T-helper 2 cell treated with Interferon-gamma antibody and Interleukin-4, amounts not matched to agents 5 μg/mL and 100 μg/mL, for 36 hours (primary cell): ENCODE data around the gene DDX54.

ENCODE experiments used
- DNase-seq: peaks from one replicate; pipeline ENCODE4 v3.0.0; 2021; ENCODE audit warnings: low spot score
- H3K27ac Mint-ChIP-seq: one replicate; pipeline ENCODE4 v1.8.0; 2021; ENCODE audit warnings: mild to moderate bottlenecking, mixed read lengths
- H3K27me3 Mint-ChIP-seq: one replicate; pipeline ENCODE4 v1.8.0; 2021; ENCODE audit warnings: low read depth, mixed read lengths
- H3K36me3 Mint-ChIP-seq: one replicate; pipeline ENCODE4 v1.8.0; 2021; ENCODE audit warnings: low read depth, mixed read lengths
- H3K4me1 Mint-ChIP-seq: one replicate; pipeline ENCODE4 v1.8.0; 2021; ENCODE audit warnings: low read depth, mixed read lengths
- H3K4me3 Mint-ChIP-seq: one replicate; pipeline ENCODE4 v1.8.0; 2022; ENCODE audit warnings: mild to moderate bottlenecking, moderate library complexity, mixed read lengths
- H3K9me3 Mint-ChIP-seq: one replicate; pipeline ENCODE4 v1.8.0; 2021; ENCODE audit warnings: mixed read lengths

Gene DDX54

GRCh38 chr12:113189361-113189760 is 4.1 kb upstream of the DDX54 start:
- no peak overlapping the region for H3K27ac Mint-ChIP-seq
- H3K27me3 Mint-ChIP-seq, result no peaks in the 10 kb centered on the region

GRCh38 chr12:113186666-113187325 is 1.5 kb upstream of the DDX54 start:
- H3K9me3 Mint-ChIP-seq, result no peaks in the 10 kb centered on the region
- H3K36me3 Mint-ChIP-seq, result peaks cover 35% of the 10 kb centered on the region
- H3K4me1 Mint-ChIP-seq, result peaks cover 24% of the 10 kb centered on the region
- no peaks in the 10 kb centered on the region for H3K27me3 Mint-ChIP-seq
- no peak for DNase-seq
- H3K4me3 Mint-ChIP-seq, result peak overlapping the region; percentile 98
- peak overlapping the region; percentile 97 for H3K27ac Mint-ChIP-seq

More at GRCh38 chr12:113189361-113189760, 4.1 kb upstream of the DDX54 start:
- no peak overlapping the region for H3K4me3 Mint-ChIP-seq
- peaks cover 20% of the 10 kb centered on the region for H3K4me1 Mint-ChIP-seq
- no peaks in the 10 kb centered on the region for H3K9me3 Mint-ChIP-seq
- DNase-seq, result no peak
- peaks cover 33% of the 10 kb centered on the region for H3K36me3 Mint-ChIP-seq

GRCh38 chr12:113186033-113186365 is 721 bp upstream of the DDX54 start:
- peaks cover 24% of the 10 kb centered on the region for H3K4me1 Mint-ChIP-seq
- no peaks in the 10 kb centered on the region for H3K9me3 Mint-ChIP-seq
- H3K36me3 Mint-ChIP-seq, result peaks cover 37% of the 10 kb centered on the region
- peak overlapping the region; percentile 98 for H3K4me3 Mint-ChIP-seq
- DNase-seq, result no peak
- no peaks in the 10 kb centered on the region for H3K27me3 Mint-ChIP-seq
- peak overlapping the region; percentile 97 for H3K27ac Mint-ChIP-seq

GRCh38 chr12:113184900-113185179 is 438 bp downstream of the DDX54 start:
- peaks cover 41% of the 10 kb centered on the region for H3K36me3 Mint-ChIP-seq
- peak overlapping the region; percentile 97 for H3K27ac Mint-ChIP-seq
- H3K27me3 Mint-ChIP-seq, result no peaks in the 10 kb centered on the region
- DNase-seq, result peak; percentile 88
- H3K9me3 Mint-ChIP-seq, result no peaks in the 10 kb centered on the region
- H3K4me1 Mint-ChIP-seq, result peaks cover 21% of the 10 kb centered on the region
- H3K4me3 Mint-ChIP-seq, result peak overlapping the region; percentile 98

GRCh38 chr12:113184098-113184899 is 979 bp downstream of the DDX54 start:
- Mint-ChIP-seq H3K9me3 (no peaks in the 10 kb centered on the region), H3K4me1 (peaks cover 19% of the 10 kb centered on the region), H3K27ac (peak overlapping the region; percentile 97)

GRCh38 chr12:113183030-113183589 is 2.2 kb downstream of the DDX54 start:
- no peak for DNase-seq
- Mint-ChIP-seq H3K36me3 (peaks cover 51% of the 10 kb centered on the region), H3K4me1 (peaks cover 19% of the 10 kb centered on the region), H3K9me3 (no peaks in the 10 kb centered on the region), H3K27me3 (no peaks in the 10 kb centered on the region), H3K4me3 (peak overlapping the region; percentile 98), H3K27ac (peak overlapping the region; percentile 65)

More at GRCh38 chr12:113184098-113184899, 979 bp downstream of the DDX54 start:
- no peak for DNase-seq
- peak overlapping the region; percentile 98 for H3K4me3 Mint-ChIP-seq
- H3K36me3 Mint-ChIP-seq, result peaks cover 44% of the 10 kb centered on the region
- H3K27me3 Mint-ChIP-seq, result no peaks in the 10 kb centered on the region

- Mint-ChIP-seq H3K4me3 (no peak overlapping the region), H3K27ac (no peak overlapping the region), H3K36me3 (peaks cover 58% of the 10 kb centered on the region), H3K9me3 (peaks cover 5% of the 10 kb centered on the region), H3K4me1 (peaks cover 14% of the 10 kb centered on the region), H3K27me3 (no peaks in the 10 kb centered on the region)
- no peak for DNase-seq
Measured at GRCh38 chr12:113181975-113182374, 3.3 kb downstream of the DDX54 start.

GRCh38 chr12:113180333-113180732 is 4.9 kb downstream of the DDX54 start:
- Mint-ChIP-seq H3K4me3 (no peak overlapping the region), H3K4me1 (peaks cover 5% of the 10 kb centered on the region), H3K27ac (no peak overlapping the region), H3K9me3 (peaks cover 5% of the 10 kb centered on the region), H3K36me3 (peaks cover 62% of the 10 kb centered on the region), H3K27me3 (no peaks in the 10 kb centered on the region)
- DNase-seq, result no peak

GRCh38 chr12:113179023-113179422 is 6.3 kb downstream of the DDX54 start:
- H3K4me3 Mint-ChIP-seq, result no peak overlapping the region
- peaks cover 5% of the 10 kb centered on the region for H3K4me1 Mint-ChIP-seq
- H3K27ac Mint-ChIP-seq, result no peak overlapping the region
- peaks cover 5% of the 10 kb centered on the region for H3K9me3 Mint-ChIP-seq
- DNase-seq, result no peak
- no peaks in the 10 kb centered on the region for H3K27me3 Mint-ChIP-seq
- peaks cover 66% of the 10 kb centered on the region for H3K36me3 Mint-ChIP-seq

GRCh38 chr12:113174461-113175384 is 10.6 kb downstream of the DDX54 start:
- H3K27me3 Mint-ChIP-seq, result no peaks in the 10 kb centered on the region
- peaks cover 79% of the 10 kb centered on the region for H3K36me3 Mint-ChIP-seq
- peak; percentile 68 for DNase-seq
- no peak overlapping the region for H3K4me3 Mint-ChIP-seq
- no peak overlapping the region for H3K27ac Mint-ChIP-seq
- no peaks in the 10 kb centered on the region for H3K4me1 Mint-ChIP-seq
- peaks cover 5% of the 10 kb centered on the region for H3K9me3 Mint-ChIP-seq

- Mint-ChIP-seq H3K36me3 (peaks cover 73% of the 10 kb centered on the region), H3K27ac (no peak overlapping the region), H3K9me3 (peaks cover 5% of the 10 kb centered on the region), H3K27me3 (no peaks in the 10 kb centered on the region), H3K4me1 (no peaks in the 10 kb centered on the region), H3K4me3 (no peak overlapping the region)
- no peak for DNase-seq
Measured at GRCh38 chr12:113173081-113173698, 12.1 kb downstream of the DDX54 start.

- H3K4me1 Mint-ChIP-seq, result no peaks in the 10 kb centered on the region
- no peaks in the 10 kb centered on the region for H3K27me3 Mint-ChIP-seq
- peaks cover 63% of the 10 kb centered on the region for H3K36me3 Mint-ChIP-seq
- H3K4me3 Mint-ChIP-seq, result no peak overlapping the region
- DNase-seq, result no peak
- no peaks in the 10 kb centered on the region for H3K9me3 Mint-ChIP-seq
- H3K27ac Mint-ChIP-seq, result no peak overlapping the region
Measured at GRCh38 chr12:113172185-113172584, 13.1 kb downstream of the DDX54 start.

GRCh38 chr12:113171543-113171942 is 13.7 kb downstream of the DDX54 start:
- H3K4me1 Mint-ChIP-seq, result no peaks in the 10 kb centered on the region
- H3K36me3 Mint-ChIP-seq, result peaks cover 62% of the 10 kb centered on the region
- no peak overlapping the region for H3K4me3 Mint-ChIP-seq
- H3K27ac Mint-ChIP-seq, result no peak overlapping the region
- H3K27me3 Mint-ChIP-seq, result no peaks in the 10 kb centered on the region
- H3K9me3 Mint-ChIP-seq, result no peaks in the 10 kb centered on the region
- DNase-seq, result no peak
